SK-N-SH (cell line): ENCODE measurements around the gene PAOX.

ENCODE experiments used
- CTCF ChIP-seq: fragments of 200-600 bp; sonication (generic); IDR thresholded peaks from 2 replicates; pipeline ENCODE4 v1.6.1; 2017; ENCODE audit warnings: antibody characterized with exemption, mild to moderate bottlenecking, moderate library complexity
- EP300 ChIP-seq, 2 experiments: IDR thresholded peaks; 2 replicates each; pipeline versions ENCODE4 v1.4.0 to v1.6.1; 2012; ENCODE audit warnings: borderline replicate concordance in 1 of 2, low read depth in 1 of 2, low read length in 1 of 2
- FOXJ3 ChIP-seq: sonication (generic); formaldehyde crosslinking; IDR thresholded peaks from 2 replicates; pipeline ENCODE4 v1.5.1; 2020; ENCODE audit warnings: mild to moderate bottlenecking, missing genetic modification reagents
- POLR2AphosphoS5 ChIP-seq: IDR thresholded peaks from 2 replicates; pipeline ENCODE4 v1.6.1; 2012; ENCODE audit warnings: low read depth, low read length

- no peak for TF ChIP-seq EP300 (IDR thresholded peaks at IDR 0.05; ENCODE audit: borderline replicate concordance in 1 of 2, low read depth in 1 of 2, low read length in 1 of 2)
- TF ChIP-seq POLR2AphosphoS5, result no peak
- TF ChIP-seq CTCF, result no peak
- no peak for TF ChIP-seq FOXJ3 (CRISPR knock-in tag)
Measured at GRCh38 chr10:133379801-133380666, 972 bp downstream of the PAOX start.
